Astrocyte (in vitro differentiated cells and primary cell): Measurements from ENCODE around the gene GNA14. TPM values are rescaled to one million over a fixed set of nuclear protein-coding genes. Genes with fewer than 3 reads are reported as not detected.

Experiments used
- DNase-seq: peaks from one replicate; pipeline ENCODE4 v3.0.0-alpha.2; 2010; ENCODE audit warnings: low read depth
- FAIRE-seq: peaks from 2 replicates; lab custom pipeline; 2011; peaks lifted over from hg19 to GRCh38; lab: Jason Lieb, UNC
- H2AFZ ChIP-seq: 2 replicates; pipeline ENCODE4 v1.6.0; 2012; ENCODE audit warnings: low read depth, low read length, inconsistent platforms
- H3K27ac ChIP-seq: 2 replicates; pipeline ENCODE4 v1.5.1; 2011; ENCODE audit warnings: low read depth, low read length, inconsistent platforms
- H3K27me3 ChIP-seq: 2 replicates; pipeline ENCODE4 v1.6.0; 2011; ENCODE audit warnings: low read length, inconsistent platforms; ENCODE audit not compliant: insufficient read depth
- H3K36me3 ChIP-seq: 2 replicates; pipeline ENCODE4 v1.5.1; 2011; ENCODE audit warnings: low read length, inconsistent platforms; ENCODE audit not compliant: insufficient read depth
- H3K4me1 ChIP-seq: 2 replicates; pipeline ENCODE4 v1.5.1; 2011; ENCODE audit warnings: low read length, inconsistent platforms; ENCODE audit not compliant: insufficient read depth
- H3K4me2 ChIP-seq: 2 replicates; pipeline ENCODE4 v1.6.0; 2012; ENCODE audit warnings: low read length, inconsistent platforms
- H3K4me3 ChIP-seq: 2 replicates; pipeline ENCODE4 v1.5.1; 2011; ENCODE audit warnings: low read depth, mild to moderate bottlenecking, low read length, inconsistent platforms; ENCODE audit not compliant: insufficient read depth
- H3K79me2 ChIP-seq: 2 replicates; pipeline ENCODE4 v1.6.0; 2012; ENCODE audit warnings: mild to moderate bottlenecking, low read length, inconsistent platforms; ENCODE audit not compliant: insufficient read depth
- H3K9ac ChIP-seq: 2 replicates; pipeline ENCODE4 v1.6.0; 2012; ENCODE audit warnings: mild to moderate bottlenecking, low read length, inconsistent platforms
- H3K9me3 ChIP-seq: 2 replicates; pipeline ENCODE4 v1.5.1; 2012; ENCODE audit warnings: low read depth, mild to moderate bottlenecking, low read length, inconsistent platforms; ENCODE audit not compliant: insufficient read depth
- H4K20me1 ChIP-seq: 2 replicates; pipeline ENCODE4 v1.6.0; 2012; ENCODE audit warnings: low read length, inconsistent platforms; ENCODE audit not compliant: insufficient read depth
- H3K27ac Mint-ChIP-seq: one replicate; pipeline ENCODE4 v1.8.0; 2021; ENCODE audit warnings: mild to moderate bottlenecking, mixed read lengths; ENCODE audit not compliant: unreplicated experiment
- H3K27me3 Mint-ChIP-seq: one replicate; pipeline ENCODE4 v1.8.0; 2021; ENCODE audit warnings: low read depth, mixed read lengths; ENCODE audit not compliant: unreplicated experiment
- H3K36me3 Mint-ChIP-seq: one replicate; pipeline ENCODE4 v1.8.0; 2021; ENCODE audit warnings: low read depth, mixed read lengths; ENCODE audit not compliant: unreplicated experiment
- H3K4me1 Mint-ChIP-seq: one replicate; pipeline ENCODE4 v1.8.0; 2021; ENCODE audit warnings: low read depth, mixed read lengths; ENCODE audit not compliant: unreplicated experiment
- H3K4me3 Mint-ChIP-seq: one replicate; pipeline ENCODE4 v1.8.0; 2021; ENCODE audit warnings: mild to moderate bottlenecking, moderate library complexity, mixed read lengths; ENCODE audit not compliant: unreplicated experiment
- H3K9me3 Mint-ChIP-seq: one replicate; pipeline ENCODE4 v1.8.0; 2021; ENCODE audit warnings: mild to moderate bottlenecking, mixed read lengths; ENCODE audit not compliant: unreplicated experiment
- EZH2 ChIP-seq: IDR thresholded peaks from 2 replicates; pipeline ENCODE4 v1.6.1; 2012; ENCODE audit warnings: mild to moderate bottlenecking, low read length, inconsistent platforms; ENCODE audit not compliant: insufficient read depth
- total RNA-seq: library from RNA; stranded (reverse); gene quantifications from 2 replicates; pipeline ENCODE4 v1.2.1, GENCODE V29; 2021
- TF ChIP-seq, protein P1 (sequence below): IDR thresholded peaks from 2 replicates; pipeline ENCODE4 v1.5.1; 2011; ENCODE audit warnings: low read depth, mild to moderate bottlenecking, inconsistent platforms, low read length, moderate library complexity; ENCODE audit not compliant: insufficient read depth

The GNA14 gene
- total RNA-seq, 1 donor from 2014 or later = 1.0 TPM

DNA sequence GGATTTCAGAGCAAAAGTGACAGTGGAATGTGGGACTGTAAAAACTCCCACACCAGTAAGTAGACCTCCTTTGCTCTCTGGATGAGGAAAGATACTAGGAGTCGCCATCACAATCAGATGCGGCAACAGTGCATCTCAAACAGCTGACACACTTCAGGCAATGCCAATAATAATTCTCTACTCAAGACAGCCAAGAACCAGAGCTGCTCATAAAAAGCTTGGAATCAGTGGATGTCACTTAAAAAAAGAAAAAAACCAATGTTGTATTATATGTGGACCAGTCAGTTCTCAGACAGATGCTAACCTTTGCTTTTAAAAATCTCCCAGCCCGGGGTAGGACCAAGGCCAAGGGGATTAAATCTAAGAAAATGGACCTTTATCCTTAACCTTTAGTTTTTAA lies 185.0 kb downstream of the GNA14 start:
- Histone ChIP-seq H2AFZ (no peak overlapping the region), H3K27ac (no peak overlapping the region), H3K27me3 (no peaks in the 10 kb centered on the region), H3K36me3 (no peaks in the 10 kb centered on the region), H3K4me3 (no peak overlapping the region), H3K79me2 (no peaks in the 10 kb centered on the region), H3K9me3 (no peaks in the 10 kb centered on the region), H4K20me1 (no peaks in the 10 kb centered on the region), H3K4me2 (no peak overlapping the region), H3K9ac (no peak overlapping the region), H3K4me1 (peaks cover 9% of the 10 kb centered on the region)
- TF ChIP-seq EZH2 = no peak
- TF ChIP-seq, protein P1, sequence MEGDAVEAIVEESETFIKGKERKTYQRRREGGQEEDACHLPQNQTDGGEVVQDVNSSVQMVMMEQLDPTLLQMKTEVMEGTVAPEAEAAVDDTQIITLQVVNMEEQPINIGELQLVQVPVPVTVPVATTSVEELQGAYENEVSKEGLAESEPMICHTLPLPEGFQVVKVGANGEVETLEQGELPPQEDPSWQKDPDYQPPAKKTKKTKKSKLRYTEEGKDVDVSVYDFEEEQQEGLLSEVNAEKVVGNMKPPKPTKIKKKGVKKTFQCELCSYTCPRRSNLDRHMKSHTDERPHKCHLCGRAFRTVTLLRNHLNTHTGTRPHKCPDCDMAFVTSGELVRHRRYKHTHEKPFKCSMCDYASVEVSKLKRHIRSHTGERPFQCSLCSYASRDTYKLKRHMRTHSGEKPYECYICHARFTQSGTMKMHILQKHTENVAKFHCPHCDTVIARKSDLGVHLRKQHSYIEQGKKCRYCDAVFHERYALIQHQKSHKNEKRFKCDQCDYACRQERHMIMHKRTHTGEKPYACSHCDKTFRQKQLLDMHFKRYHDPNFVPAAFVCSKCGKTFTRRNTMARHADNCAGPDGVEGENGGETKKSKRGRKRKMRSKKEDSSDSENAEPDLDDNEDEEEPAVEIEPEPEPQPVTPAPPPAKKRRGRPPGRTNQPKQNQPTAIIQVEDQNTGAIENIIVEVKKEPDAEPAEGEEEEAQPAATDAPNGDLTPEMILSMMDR = no peak
- Mint-ChIP-seq H3K9me3 (no peaks in the 10 kb centered on the region), H3K27ac (no peak overlapping the region), H3K27me3 (no peaks in the 10 kb centered on the region), H3K4me3 (no peak overlapping the region), H3K36me3 (no peaks in the 10 kb centered on the region), H3K4me1 (peaks cover 12% of the 10 kb centered on the region)
- DNase-seq = no peak
- no peak for FAIRE-seq

DNA sequence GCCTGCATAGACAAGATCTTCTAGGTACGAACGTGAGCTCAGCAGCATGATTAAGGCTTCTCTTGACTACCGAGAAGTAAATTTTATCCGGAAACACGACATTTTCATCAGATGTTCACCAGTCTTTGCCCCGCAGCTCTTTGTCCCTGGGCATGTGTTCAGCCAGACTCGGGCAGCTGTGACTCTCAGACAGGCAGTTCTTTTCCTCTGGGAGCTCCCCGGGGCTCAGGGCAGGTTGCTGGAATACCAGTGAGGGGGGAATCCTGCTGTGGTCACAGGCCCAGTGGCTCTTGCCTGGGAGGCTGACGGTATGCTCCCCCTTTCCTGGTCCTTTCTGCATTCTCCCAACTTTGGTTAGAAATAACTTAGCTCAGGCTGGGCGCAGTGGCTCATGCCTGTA lies 186.1 kb downstream of the GNA14 start:
- H3K4me2 ChIP-seq = no peak overlapping the region
- H3K4me3 ChIP-seq = no peak overlapping the region
- Mint-ChIP-seq H3K27ac (no peak overlapping the region), H3K27me3 (no peaks in the 10 kb centered on the region), H3K9me3 (no peaks in the 10 kb centered on the region), H3K4me3 (no peak overlapping the region), H3K36me3 (no peaks in the 10 kb centered on the region), H3K4me1 (peaks cover 15% of the 10 kb centered on the region)
- H3K9ac ChIP-seq = no peak overlapping the region
- peaks cover 11% of the 10 kb centered on the region for H3K4me1 ChIP-seq
- FAIRE-seq = no peak
- no peak overlapping the region for H3K27ac ChIP-seq
- no peaks in the 10 kb centered on the region for H3K36me3 ChIP-seq
- no peaks in the 10 kb centered on the region for H4K20me1 ChIP-seq
- no peaks in the 10 kb centered on the region for H3K9me3 ChIP-seq
- no peak for DNase-seq
- H3K79me2 ChIP-seq = no peaks in the 10 kb centered on the region
- TF ChIP-seq, protein P1 = no peak
- no peak for TF ChIP-seq EZH2
- H3K27me3 ChIP-seq = no peaks in the 10 kb centered on the region
- no peak overlapping the region for H2AFZ ChIP-seq

DNA sequence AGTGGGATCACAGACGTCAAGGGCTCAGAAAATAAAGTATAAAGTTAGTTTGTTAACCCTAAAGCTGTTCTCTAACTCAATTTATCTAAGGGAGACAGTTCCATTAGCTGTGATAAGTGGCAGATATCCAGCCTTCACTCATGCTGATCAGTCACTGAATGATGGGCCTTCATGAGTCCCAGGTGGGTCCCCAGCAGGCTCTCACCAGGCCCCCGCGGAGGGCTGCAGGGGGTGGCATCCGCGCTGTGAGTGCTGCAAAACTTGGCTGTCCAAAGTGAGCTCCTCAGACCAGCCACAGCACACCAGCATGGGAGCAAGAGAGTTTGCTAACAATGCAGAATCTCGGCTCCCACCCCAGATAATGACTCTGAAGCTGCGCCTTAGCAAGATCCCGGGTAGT lies 187.2 kb downstream of the GNA14 start:
- Histone ChIP-seq H4K20me1 (no peaks in the 10 kb centered on the region), H2AFZ (no peak overlapping the region), H3K9me3 (no peaks in the 10 kb centered on the region), H3K9ac (no peak overlapping the region), H3K4me1 (peaks cover 4% of the 10 kb centered on the region), H3K4me3 (no peak overlapping the region), H3K27me3 (no peaks in the 10 kb centered on the region), H3K79me2 (no peaks in the 10 kb centered on the region), H3K36me3 (no peaks in the 10 kb centered on the region), H3K27ac (no peak overlapping the region), H3K4me2 (no peak overlapping the region)
- TF ChIP-seq EZH2 = no peak
- TF ChIP-seq, protein P1 = no peak
- FAIRE-seq = no peak
- Mint-ChIP-seq H3K9me3 (no peaks in the 10 kb centered on the region), H3K27ac (no peak overlapping the region), H3K4me3 (no peak overlapping the region), H3K4me1 (peaks cover 10% of the 10 kb centered on the region), H3K36me3 (no peaks in the 10 kb centered on the region), H3K27me3 (no peaks in the 10 kb centered on the region)
- DNase-seq = no peak
